ENCODE results near the gene TMEM123. TPM values are rescaled to one million over a fixed set of nuclear protein-coding genes. Genes with fewer than 3 reads are reported as not detected.

The TMEM123 gene
- total and polyA plus RNA-seq, 2 of the 13 experiments (the other 11 are each of a cell fraction or from before 2014, with no cell fraction given) = 365 to 2,761 TPM

DNA sequence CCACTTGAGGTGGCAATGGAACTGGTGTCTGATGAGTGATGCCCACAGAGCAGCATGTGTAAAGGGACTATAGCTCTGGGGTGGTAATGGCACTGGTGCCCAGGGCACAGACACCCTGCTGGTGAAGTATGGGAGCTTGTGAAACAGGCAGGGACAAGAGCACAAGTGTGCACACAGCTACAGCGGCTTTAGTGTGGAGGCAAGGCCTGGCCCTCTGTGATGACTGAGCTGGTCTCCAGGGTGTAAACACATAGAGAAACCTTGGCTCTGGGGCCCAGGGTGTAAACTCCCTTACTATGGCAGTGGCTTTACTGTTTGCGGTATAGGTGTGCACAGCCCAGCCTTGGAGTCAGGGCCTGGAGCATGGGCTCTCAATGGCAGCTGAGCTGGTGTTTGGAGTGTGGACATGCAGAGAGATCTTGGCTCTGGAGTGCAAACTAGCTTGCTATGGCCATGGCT lies 59.3 kb downstream of the TMEM123 start (continued):
- TF ChIP-seq, protein P1, sequence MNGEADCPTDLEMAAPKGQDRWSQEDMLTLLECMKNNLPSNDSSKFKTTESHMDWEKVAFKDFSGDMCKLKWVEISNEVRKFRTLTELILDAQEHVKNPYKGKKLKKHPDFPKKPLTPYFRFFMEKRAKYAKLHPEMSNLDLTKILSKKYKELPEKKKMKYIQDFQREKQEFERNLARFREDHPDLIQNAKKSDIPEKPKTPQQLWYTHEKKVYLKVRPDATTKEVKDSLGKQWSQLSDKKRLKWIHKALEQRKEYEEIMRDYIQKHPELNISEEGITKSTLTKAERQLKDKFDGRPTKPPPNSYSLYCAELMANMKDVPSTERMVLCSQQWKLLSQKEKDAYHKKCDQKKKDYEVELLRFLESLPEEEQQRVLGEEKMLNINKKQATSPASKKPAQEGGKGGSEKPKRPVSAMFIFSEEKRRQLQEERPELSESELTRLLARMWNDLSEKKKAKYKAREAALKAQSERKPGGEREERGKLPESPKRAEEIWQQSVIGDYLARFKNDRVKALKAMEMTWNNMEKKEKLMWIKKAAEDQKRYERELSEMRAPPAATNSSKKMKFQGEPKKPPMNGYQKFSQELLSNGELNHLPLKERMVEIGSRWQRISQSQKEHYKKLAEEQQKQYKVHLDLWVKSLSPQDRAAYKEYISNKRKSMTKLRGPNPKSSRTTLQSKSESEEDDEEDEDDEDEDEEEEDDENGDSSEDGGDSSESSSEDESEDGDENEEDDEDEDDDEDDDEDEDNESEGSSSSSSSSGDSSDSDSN (CRISPR knock-in tag; IDR thresholded peaks at IDR 0.05) = no peak
- TF ChIP-seq SIN3A (IDR thresholded peaks at IDR 0.05; ENCODE audit: borderline replicate concordance, low read depth, low read length) (0 out of 2 replicates have a peak, but pooled peaks have one; percentile 0), ZFP82 (CRISPR knock-in tag; IDR thresholded peaks at IDR 0.05; ENCODE audit: borderline replicate concordance) (no peak), KDM5A (IDR thresholded peaks at IDR 0.05; ENCODE audit: borderline replicate concordance, low read length) (no peak), ZNF703 (CRISPR knock-in tag; IDR thresholded peaks at IDR 0.05; ENCODE audit: borderline replicate concordance) (no peak), ZBTB38 (CRISPR knock-in tag; IDR thresholded peaks at IDR 0.05) (peak; percentile 78; the same call in 1 of the 2 replicates), POLR2A (IDR thresholded peaks at IDR 0.05; ENCODE audit: insufficient read depth in 1 of 2, low read depth in 2 of 2, low read length in 2 of 2) (peak in 1 of 2 experiments; percentile 57; a peak in 2 of 4 replicates), ZNF558 (CRISPR knock-in tag; IDR thresholded peaks at IDR 0.05; ENCODE audit: borderline replicate concordance) (no peak), ZNF256 (CRISPR knock-in tag; conservative IDR thresholded peaks at IDR 0.05) (no peak)
- TF ChIP-seq, protein P2, sequence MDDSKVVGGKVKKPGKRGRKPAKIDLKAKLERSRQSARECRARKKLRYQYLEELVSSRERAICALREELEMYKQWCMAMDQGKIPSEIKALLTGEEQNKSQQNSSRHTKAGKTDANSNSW (CRISPR knock-in tag; IDR thresholded peaks at IDR 0.05; ENCODE audit: borderline replicate concordance) = no peak
- TF ChIP-seq, protein P3, sequence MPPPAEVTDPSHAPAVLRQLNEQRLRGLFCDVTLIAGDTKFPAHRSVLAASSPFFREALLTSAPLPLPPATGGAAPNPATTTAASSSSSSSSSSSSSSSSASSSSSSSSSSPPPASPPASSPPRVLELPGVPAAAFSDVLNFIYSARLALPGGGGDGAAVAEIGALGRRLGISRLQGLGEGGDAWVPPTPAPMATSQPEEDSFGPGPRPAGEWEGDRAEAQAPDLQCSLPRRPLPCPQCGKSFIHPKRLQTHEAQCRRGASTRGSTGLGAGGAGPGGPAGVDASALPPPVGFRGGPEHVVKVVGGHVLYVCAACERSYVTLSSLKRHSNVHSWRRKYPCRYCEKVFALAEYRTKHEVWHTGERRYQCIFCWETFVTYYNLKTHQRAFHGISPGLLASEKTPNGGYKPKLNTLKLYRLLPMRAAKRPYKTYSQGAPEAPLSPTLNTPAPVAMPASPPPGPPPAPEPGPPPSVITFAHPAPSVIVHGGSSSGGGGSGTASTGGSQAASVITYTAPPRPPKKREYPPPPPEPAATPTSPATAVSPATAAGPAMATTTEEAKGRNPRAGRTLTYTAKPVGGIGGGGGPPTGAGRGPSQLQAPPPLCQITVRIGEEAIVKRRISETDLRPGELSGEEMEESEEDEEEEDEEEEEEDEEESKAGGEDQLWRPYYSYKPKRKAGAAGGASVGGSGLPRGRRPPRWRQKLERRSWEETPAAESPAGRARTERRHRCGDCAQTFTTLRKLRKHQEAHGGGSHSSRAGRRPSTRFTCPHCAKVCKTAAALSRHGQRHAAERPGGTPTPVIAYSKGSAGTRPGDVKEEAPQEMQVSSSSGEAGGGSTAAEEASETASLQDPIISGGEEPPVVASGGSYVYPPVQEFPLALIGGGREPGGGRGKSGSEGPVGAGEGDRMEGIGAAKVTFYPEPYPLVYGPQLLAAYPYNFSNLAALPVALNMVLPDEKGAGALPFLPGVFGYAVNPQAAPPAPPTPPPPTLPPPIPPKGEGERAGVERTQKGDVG (CRISPR knock-in tag; IDR thresholded peaks at IDR 0.05; ENCODE audit: borderline replicate concordance) = no peak

Data from HepG2 (cell line).